GM19023 (cell line): ENCODE data around the gene FSTL5.
A peak's percentile ranks its signal among the peaks of the same experiment; 100 is the strongest.

Source experiments
- ATAC-seq: cut with Tn5 transposase; IDR thresholded peaks from one replicate; pipeline ENCODE4 v1.9.1; 2021; ENCODE audit warnings: mild to moderate bottlenecking, moderate library complexity; ENCODE audit not compliant: unreplicated experiment

FSTL5 gene

DNA sequence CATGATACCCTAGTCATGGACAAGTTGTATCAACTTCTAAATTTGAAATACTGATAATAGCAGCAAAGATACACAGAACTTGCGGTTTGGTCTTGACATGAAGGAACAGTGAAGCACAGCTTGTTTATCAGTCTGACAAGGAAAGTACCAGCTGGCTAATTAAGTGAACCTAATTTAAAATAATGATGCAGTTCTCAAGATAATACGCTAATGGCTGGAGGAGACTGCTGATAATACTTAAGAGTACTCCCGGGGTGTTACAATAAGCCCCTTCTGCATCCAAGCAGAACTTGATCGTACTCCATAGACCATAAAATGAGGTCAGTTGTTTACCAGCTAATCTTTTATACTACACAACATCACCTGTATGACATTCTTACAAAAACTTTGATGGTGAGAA lies 697.5 kb downstream of the FSTL5 start:
- no peak for ATAC-seq

DNA sequence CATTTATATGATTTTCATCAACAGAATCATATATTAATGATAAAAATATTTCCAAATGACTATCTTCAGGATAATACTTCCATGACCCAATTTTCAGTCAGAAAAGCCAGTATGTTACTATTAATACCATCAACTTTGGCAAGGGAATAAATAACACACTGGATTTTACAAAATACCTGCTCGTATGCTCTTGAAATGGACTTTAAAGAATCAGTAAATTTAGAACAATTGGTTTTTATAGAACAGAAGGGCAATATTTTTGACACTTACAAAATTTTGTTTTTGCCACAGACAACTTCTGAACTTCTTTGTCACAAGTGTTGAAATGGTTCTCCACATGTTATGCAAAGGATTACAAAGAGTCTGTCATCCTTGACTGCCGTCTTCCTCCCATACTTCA lies 700.4 kb downstream of the FSTL5 start:
- ATAC-seq, result no peak

DNA sequence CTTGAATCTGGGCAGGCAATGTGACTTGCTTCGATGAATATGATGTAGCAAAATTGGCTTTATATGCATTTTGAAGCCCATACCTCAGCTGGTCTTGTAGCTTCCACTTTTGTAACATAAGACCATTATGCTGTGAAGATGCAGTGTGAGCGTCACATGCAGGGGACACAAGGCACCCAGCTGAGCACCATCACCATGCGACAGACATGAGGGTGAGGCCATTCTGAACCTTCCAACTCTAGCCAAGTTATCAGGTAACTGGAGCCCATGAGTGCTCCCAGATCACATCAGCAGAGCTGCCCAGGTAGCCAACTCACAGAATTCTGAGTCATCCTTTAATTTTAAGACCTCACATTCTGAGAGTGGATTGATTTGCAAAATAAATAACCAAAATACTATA lies 705.9 kb downstream of the FSTL5 start:
- ATAC-seq, result no peak

DNA sequence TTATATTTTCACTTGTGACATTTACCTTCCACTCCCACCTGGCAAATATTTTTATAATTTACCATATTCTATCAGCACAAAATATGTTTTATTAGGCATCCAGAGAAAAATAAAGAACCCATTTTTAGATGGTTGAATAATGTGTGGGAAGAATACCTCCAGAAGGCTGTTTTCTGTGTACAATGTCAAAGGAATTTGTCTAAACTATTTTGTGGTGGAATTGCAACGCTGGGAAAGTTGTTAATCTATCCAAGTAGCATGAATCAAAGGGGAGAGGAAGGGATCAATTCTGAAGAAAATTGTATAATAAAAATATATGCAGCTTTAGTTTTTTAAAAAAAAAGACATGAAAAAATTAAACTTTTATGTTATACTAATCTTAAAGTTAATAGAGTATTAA lies 706.5 kb downstream of the FSTL5 start:
- no peak for ATAC-seq

- ATAC-seq, result no peak
Observed at GRCh38 chr4:161454860-161455259, 708.9 kb downstream of the FSTL5 start.

GRCh38 chr4:161448550-161449180 lies 715.1 kb downstream of the FSTL5 start:
- ATAC-seq, result no peak

GRCh38 chr4:161444626-161445025 lies 719.2 kb downstream of the FSTL5 start:
- no peak for ATAC-seq

- no peak for ATAC-seq
Observed at GRCh38 chr4:161442921-161443320, 720.9 kb downstream of the FSTL5 start.

- ATAC-seq, result no peak
Observed at GRCh38 chr4:161438096-161438495, 725.7 kb downstream of the FSTL5 start.

GRCh38 chr4:161428180-161428965 lies 735.4 kb downstream of the FSTL5 start:
- no peak for ATAC-seq

GRCh38 chr4:161419822-161420221 lies 744.0 kb downstream of the FSTL5 start:
- ATAC-seq, result no peak

DNA sequence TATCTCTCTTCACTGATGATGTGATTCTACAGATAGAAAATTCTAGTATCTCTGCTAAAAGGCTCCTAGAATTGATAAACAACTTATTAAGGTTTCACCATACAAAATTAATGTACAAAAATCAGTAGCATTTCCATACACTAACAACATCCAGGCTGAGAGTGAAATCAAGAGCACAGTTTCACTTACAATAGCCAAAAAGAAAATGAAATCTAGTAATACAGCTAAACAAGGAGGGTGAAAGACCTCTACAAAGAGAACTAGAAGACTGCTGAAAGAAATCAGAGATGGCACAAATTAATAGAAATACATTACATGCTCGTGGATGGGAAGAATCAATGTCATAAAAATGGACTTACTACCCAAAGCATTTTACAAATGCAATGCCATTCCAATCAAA lies 751.9 kb downstream of the FSTL5 start:
- ATAC-seq, result no peak

DNA sequence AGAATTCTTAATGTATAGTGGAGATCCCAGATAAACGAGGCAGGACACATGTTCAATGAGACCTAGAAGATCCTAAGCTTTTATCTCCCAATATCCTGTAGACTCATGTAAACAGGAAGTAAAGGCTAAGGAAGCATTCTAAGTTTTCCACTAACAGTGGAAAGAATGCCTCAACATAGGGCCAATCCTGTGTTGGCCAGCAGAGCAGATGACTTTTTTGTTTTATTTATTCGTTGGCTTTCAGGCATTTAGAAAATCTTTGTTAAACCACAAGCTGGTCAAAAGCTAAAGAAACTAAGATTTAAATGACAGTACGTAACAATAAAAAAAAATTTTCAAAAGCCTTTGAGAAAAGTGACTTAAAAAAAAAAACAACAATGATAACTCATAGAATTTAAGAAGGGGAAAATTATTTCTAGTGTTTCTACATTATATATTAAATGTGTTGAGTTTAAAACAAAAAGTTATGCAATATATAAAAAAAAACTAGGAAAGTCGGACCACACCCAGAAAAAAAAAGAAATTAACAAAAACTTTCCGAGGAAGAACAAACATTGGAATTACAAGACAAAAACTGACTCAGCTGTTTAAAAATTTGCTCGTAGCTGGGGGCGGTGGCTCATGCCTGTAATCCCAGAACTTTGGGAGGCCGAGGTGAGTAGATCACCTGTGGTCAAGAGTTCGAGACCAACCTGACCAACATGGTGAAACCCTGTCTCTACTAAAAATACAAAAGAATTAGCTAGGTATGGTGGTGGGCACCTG lies 759.3 kb downstream of the FSTL5 start:
- ATAC-seq, result no peak

GRCh38 chr4:161403781-161404180 lies 760.0 kb downstream of the FSTL5 start:
- no peak for ATAC-seq

- ATAC-seq, result no peak
Observed at GRCh38 chr4:161393602-161394001, 770.2 kb downstream of the FSTL5 start.

DNA sequence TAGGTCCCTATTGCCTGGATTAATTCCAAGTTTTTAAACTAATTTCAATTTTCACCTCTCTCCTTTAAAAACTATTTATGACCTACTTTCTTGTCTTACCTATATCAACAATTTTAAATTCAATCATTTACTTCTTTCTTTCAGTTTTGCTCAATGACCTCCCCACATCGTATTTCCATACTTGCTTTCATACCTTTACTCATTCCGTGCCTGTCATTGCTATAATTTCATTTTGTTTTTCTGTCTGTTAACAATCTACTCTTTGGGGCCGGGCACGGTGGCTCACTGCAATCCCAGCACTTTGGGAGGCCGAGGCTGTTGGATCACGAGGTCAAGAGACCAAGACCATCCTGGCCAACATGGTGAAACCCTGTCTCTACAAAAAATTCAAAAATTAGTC lies 781.1 kb downstream of the FSTL5 start:
- no peak for ATAC-seq

DNA sequence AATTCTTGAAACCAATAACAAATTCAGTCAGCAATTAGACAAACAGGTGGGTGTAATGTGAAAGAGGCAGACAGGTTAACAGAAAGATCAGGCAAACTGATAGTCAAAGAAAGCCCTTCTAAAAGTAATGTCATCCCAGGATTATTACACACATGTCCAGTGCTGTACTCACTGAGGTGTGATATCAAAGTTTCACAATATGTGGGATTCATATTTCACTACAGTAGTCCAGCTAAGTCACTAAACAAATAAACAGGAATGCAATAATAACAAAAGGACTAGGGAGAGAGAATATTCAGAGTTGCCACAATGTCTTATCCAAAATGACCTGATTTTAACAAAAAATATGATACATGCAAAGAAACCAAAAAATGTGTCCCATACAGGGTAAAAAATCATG lies 787.5 kb downstream of the FSTL5 start:
- no peak for ATAC-seq

- no peak for ATAC-seq
Observed at GRCh38 chr4:161364681-161365080, 799.1 kb downstream of the FSTL5 start.

- no peak for ATAC-seq
Observed at GRCh38 chr4:161360982-161361381, 802.8 kb downstream of the FSTL5 start.

GRCh38 chr4:161359491-161359890 lies 804.3 kb downstream of the FSTL5 start:
- peak; percentile 59 for ATAC-seq

GRCh38 chr4:161356351-161356750 lies 807.4 kb downstream of the FSTL5 start:
- no peak for ATAC-seq

- ATAC-seq, result no peak
Observed at GRCh38 chr4:161350946-161351345, 812.9 kb downstream of the FSTL5 start.
